ENCODE data around the gene GUCA2B.

The GUCA2B gene

GRCh38 chr1:42146626-42147320 is 6.4 kb upstream of the GUCA2B start:
- Histone ChIP-seq H3K4me1 (ENCODE audit: control insufficient read depth in 1 of 2, insufficient read depth in 1 of 2, low read depth in 1 of 2, low read length in 1 of 2) (no peaks in the 10 kb centered on the region), H3K27ac (no peak overlapping the region), H3K9me3 (no peaks in the 10 kb centered on the region), H3K4me3 (ENCODE audit: low read depth in 1 of 2, low read length in 1 of 2) (no peak overlapping the region), H3K36me3 (no peaks in the 10 kb centered on the region), H3K27me3 (peaks cover 33% of the 10 kb centered on the region)
- TF ChIP-seq, protein P1, sequence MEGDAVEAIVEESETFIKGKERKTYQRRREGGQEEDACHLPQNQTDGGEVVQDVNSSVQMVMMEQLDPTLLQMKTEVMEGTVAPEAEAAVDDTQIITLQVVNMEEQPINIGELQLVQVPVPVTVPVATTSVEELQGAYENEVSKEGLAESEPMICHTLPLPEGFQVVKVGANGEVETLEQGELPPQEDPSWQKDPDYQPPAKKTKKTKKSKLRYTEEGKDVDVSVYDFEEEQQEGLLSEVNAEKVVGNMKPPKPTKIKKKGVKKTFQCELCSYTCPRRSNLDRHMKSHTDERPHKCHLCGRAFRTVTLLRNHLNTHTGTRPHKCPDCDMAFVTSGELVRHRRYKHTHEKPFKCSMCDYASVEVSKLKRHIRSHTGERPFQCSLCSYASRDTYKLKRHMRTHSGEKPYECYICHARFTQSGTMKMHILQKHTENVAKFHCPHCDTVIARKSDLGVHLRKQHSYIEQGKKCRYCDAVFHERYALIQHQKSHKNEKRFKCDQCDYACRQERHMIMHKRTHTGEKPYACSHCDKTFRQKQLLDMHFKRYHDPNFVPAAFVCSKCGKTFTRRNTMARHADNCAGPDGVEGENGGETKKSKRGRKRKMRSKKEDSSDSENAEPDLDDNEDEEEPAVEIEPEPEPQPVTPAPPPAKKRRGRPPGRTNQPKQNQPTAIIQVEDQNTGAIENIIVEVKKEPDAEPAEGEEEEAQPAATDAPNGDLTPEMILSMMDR (IDR thresholded peaks at IDR 0.05) = no peak

DNA sequence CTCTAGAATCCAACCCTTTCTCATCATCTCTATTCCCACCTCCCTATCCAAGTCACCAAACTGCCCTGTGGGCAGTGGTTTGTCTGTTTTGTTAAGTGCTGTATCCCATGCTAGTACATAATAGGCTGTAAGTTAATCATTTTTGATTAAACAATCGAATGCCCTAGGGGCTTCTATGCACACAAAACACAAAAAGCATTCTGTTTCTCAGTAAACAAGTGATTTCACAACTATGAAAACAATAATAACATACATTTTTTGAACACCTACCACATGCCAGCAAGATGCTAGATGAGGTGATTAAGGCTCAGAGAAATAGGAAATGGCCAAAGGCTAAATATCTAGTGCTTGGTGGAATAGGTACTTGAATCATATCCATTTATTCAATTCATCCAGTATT is 5.0 kb upstream of the GUCA2B start:
- H3K27me3 ChIP-seq = peaks cover 33% of the 10 kb centered on the region
- H3K4me1 ChIP-seq (ENCODE audit: control insufficient read depth in 1 of 2, insufficient read depth in 1 of 2, low read depth in 1 of 2, low read length in 1 of 2) = no peaks in the 10 kb centered on the region
- TF ChIP-seq, protein P1 (IDR thresholded peaks at IDR 0.05) = no peak
- H3K27ac ChIP-seq = no peak overlapping the region
- no peaks in the 10 kb centered on the region for H3K36me3 ChIP-seq
- H3K4me3 ChIP-seq (ENCODE audit: low read depth in 1 of 2, low read length in 1 of 2) = no peak overlapping the region
- no peaks in the 10 kb centered on the region for H3K9me3 ChIP-seq

GRCh38 chr1:42150651-42151050 is 2.6 kb upstream of the GUCA2B start:
- no peaks in the 10 kb centered on the region for H3K9me3 ChIP-seq
- no peak overlapping the region for H3K4me3 ChIP-seq (ENCODE audit: low read depth in 1 of 2, low read length in 1 of 2)
- no peak overlapping the region for H3K27ac ChIP-seq
- TF ChIP-seq, protein P1 (IDR thresholded peaks at IDR 0.05) = no peak
- H3K4me1 ChIP-seq (ENCODE audit: control insufficient read depth in 1 of 2, insufficient read depth in 1 of 2, low read depth in 1 of 2, low read length in 1 of 2) = no peaks in the 10 kb centered on the region
- no peaks in the 10 kb centered on the region for H3K36me3 ChIP-seq
- H3K27me3 ChIP-seq = peaks cover 14% of the 10 kb centered on the region

GRCh38 chr1:42152119-42152518 is 1.1 kb upstream of the GUCA2B start:
- TF ChIP-seq, protein P1 (IDR thresholded peaks at IDR 0.05) = no peak
- no peaks in the 10 kb centered on the region for H3K4me1 ChIP-seq (ENCODE audit: control insufficient read depth in 1 of 2, insufficient read depth in 1 of 2, low read depth in 1 of 2, low read length in 1 of 2)
- H3K9me3 ChIP-seq = no peaks in the 10 kb centered on the region
- H3K4me3 ChIP-seq (ENCODE audit: low read depth in 1 of 2, low read length in 1 of 2) = no peak overlapping the region
- H3K27me3 ChIP-seq = no peaks in the 10 kb centered on the region
- H3K36me3 ChIP-seq = no peaks in the 10 kb centered on the region
- H3K27ac ChIP-seq = no peak overlapping the region

- H3K27ac ChIP-seq = no peak overlapping the region
- no peaks in the 10 kb centered on the region for H3K9me3 ChIP-seq
- H3K4me3 ChIP-seq (ENCODE audit: low read depth in 1 of 2, low read length in 1 of 2) = no peak overlapping the region
- no peaks in the 10 kb centered on the region for H3K27me3 ChIP-seq
- H3K4me1 ChIP-seq (ENCODE audit: control insufficient read depth in 1 of 2, insufficient read depth in 1 of 2, low read depth in 1 of 2, low read length in 1 of 2) = no peaks in the 10 kb centered on the region
- TF ChIP-seq, protein P1 (IDR thresholded peaks at IDR 0.05) = no peak
- H3K36me3 ChIP-seq = no peaks in the 10 kb centered on the region
Measured at GRCh38 chr1:42153624-42154023, 414 bp downstream of the GUCA2B start.
